ENCODE data around the gene MICU1. TPM values are rescaled to one million over a fixed set of nuclear protein-coding genes. Genes with fewer than 3 reads are reported as not detected.

Gene MICU1
- total and polyA plus RNA-seq, 2 experiments from 2014 or later = 27.5 to 52.3 TPM

- Mint-ChIP-seq H3K27me3 (ENCODE audit: insufficient read depth, low read depth, poor library complexity) (peaks cover 4% of the 10 kb centered on the region), H3K27ac (no peak overlapping the region), H3K4me1 (peaks cover 10% of the 10 kb centered on the region; the same call in 2 of the 3 replicates), H3K4me3 (no peak overlapping the region), H3K9me3 (peaks cover 18% of the 10 kb centered on the region; the same call in 2 of the 3 replicates), H3K36me3 (ENCODE audit: low read depth) (peaks cover 26% of the 10 kb centered on the region)
- no peaks in the 10 kb centered on the region; the same call in 1 of the 2 replicates for H3K36me3 ChIP-seq (ENCODE audit: insufficient read depth)
- H3K4me2 ChIP-seq = no peak overlapping the region
- TF ChIP-seq, protein P1, sequence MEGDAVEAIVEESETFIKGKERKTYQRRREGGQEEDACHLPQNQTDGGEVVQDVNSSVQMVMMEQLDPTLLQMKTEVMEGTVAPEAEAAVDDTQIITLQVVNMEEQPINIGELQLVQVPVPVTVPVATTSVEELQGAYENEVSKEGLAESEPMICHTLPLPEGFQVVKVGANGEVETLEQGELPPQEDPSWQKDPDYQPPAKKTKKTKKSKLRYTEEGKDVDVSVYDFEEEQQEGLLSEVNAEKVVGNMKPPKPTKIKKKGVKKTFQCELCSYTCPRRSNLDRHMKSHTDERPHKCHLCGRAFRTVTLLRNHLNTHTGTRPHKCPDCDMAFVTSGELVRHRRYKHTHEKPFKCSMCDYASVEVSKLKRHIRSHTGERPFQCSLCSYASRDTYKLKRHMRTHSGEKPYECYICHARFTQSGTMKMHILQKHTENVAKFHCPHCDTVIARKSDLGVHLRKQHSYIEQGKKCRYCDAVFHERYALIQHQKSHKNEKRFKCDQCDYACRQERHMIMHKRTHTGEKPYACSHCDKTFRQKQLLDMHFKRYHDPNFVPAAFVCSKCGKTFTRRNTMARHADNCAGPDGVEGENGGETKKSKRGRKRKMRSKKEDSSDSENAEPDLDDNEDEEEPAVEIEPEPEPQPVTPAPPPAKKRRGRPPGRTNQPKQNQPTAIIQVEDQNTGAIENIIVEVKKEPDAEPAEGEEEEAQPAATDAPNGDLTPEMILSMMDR (conservative IDR thresholded peaks at IDR 0.05; ENCODE audit: low read depth in 2 of 2) = no peak
- TF ChIP-seq EZH2 (IDR thresholded peaks at IDR 0.05; ENCODE audit: low read depth, unreplicated experiment) = no peak
- TF ChIP-seq JUNB (IDR thresholded peaks at IDR 0.05; ENCODE audit: unreplicated experiment) = no peak
- TF ChIP-seq ZNF331 (CRISPR knock-in tag; IDR thresholded peaks at IDR 0.05; ENCODE audit: low read depth) = no peak
- no peak for TF ChIP-seq STAT1 (IDR thresholded peaks at IDR 0.05; ENCODE audit: unreplicated experiment)
- TF ChIP-seq, protein P2, sequence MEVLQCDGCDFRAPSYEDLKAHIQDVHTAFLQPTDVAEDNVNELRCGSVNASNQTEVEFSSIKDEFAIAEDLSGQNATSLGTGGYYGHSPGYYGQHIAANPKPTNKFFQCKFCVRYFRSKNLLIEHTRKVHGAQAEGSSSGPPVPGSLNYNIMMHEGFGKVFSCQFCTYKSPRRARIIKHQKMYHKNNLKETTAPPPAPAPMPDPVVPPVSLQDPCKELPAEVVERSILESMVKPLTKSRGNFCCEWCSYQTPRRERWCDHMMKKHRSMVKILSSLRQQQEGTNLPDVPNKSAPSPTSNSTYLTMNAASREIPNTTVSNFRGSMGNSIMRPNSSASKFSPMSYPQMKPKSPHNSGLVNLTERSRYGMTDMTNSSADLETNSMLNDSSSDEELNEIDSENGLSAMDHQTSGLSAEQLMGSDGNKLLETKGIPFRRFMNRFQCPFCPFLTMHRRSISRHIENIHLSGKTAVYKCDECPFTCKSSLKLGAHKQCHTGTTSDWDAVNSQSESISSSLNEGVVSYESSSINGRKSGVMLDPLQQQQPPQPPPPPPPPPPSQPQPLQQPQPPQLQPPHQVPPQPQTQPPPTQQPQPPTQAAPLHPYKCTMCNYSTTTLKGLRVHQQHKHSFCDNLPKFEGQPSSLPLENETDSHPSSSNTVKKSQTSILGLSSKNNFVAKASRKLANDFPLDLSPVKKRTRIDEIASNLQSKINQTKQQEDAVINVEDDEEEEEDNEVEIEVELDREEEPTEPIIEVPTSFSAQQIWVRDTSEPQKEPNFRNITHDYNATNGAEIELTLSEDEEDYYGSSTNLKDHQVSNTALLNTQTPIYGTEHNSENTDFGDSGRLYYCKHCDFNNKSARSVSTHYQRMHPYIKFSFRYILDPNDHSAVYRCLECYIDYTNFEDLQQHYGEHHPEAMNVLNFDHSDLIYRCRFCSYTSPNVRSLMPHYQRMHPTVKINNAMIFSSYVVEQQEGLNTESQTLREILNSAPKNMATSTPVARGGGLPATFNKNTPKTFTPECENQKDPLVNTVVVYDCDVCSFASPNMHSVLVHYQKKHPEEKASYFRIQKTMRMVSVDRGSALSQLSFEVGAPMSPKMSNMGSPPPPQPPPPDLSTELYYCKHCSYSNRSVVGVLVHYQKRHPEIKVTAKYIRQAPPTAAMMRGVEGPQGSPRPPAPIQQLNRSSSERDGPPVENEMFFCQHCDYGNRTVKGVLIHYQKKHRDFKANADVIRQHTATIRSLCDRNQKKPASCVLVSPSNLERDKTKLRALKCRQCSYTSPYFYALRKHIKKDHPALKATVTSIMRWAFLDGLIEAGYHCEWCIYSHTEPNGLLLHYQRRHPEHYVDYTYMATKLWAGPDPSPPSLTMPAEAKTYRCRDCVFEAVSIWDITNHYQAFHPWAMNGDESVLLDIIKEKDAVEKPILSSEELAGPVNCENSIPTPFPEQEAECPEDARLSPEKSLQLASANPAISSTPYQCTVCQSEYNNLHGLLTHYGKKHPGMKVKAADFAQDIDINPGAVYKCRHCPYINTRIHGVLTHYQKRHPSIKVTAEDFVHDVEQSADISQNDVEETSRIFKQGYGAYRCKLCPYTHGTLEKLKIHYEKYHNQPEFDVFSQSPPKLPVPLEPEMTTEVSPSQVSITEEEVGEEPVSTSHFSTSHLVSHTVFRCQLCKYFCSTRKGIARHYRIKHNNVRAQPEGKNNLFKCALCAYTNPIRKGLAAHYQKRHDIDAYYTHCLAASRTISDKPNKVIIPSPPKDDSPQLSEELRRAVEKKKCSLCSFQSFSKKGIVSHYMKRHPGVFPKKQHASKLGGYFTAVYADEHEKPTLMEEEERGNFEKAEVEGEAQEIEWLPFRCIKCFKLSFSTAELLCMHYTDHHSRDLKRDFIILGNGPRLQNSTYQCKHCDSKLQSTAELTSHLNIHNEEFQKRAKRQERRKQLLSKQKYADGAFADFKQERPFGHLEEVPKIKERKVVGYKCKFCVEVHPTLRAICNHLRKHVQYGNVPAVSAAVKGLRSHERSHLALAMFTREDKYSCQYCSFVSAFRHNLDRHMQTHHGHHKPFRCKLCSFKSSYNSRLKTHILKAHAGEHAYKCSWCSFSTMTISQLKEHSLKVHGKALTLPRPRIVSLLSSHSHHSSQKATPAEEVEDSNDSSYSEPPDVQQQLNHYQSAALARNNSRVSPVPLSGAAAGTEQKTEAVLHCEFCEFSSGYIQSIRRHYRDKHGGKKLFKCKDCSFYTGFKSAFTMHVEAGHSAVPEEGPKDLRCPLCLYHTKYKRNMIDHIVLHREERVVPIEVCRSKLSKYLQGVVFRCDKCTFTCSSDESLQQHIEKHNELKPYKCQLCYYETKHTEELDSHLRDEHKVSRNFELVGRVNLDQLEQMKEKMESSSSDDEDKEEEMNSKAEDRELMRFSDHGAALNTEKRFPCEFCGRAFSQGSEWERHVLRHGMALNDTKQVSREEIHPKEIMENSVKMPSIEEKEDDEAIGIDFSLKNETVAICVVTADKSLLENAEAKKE (CRISPR knock-in tag; IDR thresholded peaks at IDR 0.05) = no peak
- TF ChIP-seq NANOG (IDR thresholded peaks at IDR 0.05; ENCODE audit: borderline replicate concordance) = no peak
- no peak for TF ChIP-seq EZH2phosphoT487 (IDR thresholded peaks at IDR 0.05; ENCODE audit: unreplicated experiment)
- H3F3A ChIP-seq (replicated peaks; ENCODE audit: low read depth) = no peaks in the 10 kb centered on the region
- ATAC-seq (no peak), DNase-seq (ENCODE audit: low spot score) (no peak)
- no peaks in the 10 kb centered on the region for H4K20me1 ChIP-seq (replicated peaks; ENCODE audit: insufficient read depth)
- no peaks in the 10 kb centered on the region for H3K27me3 ChIP-seq (ENCODE audit: insufficient read depth)
- H3K9me2 ChIP-seq (ENCODE audit: insufficient read depth) = no peaks in the 10 kb centered on the region
- H2AFZ ChIP-seq = no peak overlapping the region
- peaks cover 7% of the 10 kb centered on the region; the same call in 1 of the 2 replicates for H3K4me1 ChIP-seq (ENCODE audit: insufficient read depth)
- no peak overlapping the region for H3K27ac ChIP-seq (ENCODE audit: low read depth)
- H3K4me3 ChIP-seq = no peak overlapping the region
- no peaks in the 10 kb centered on the region for H3K79me2 ChIP-seq (replicated peaks; ENCODE audit: insufficient read depth)
These were observed 211.2 kb downstream of the MICU1 start for GRCh38 chr10:72414642-72415041.

Data from GM23338 (cell line).